Type B pancreatic cell (in vitro differentiated cells): ENCODE data around the gene SLAMF1. TPM values are rescaled to one million over a fixed set of nuclear protein-coding genes. Genes with fewer than 3 reads are reported as not detected.
A peak's percentile ranks its signal among the peaks of the same experiment; 100 is the strongest.
"Not testable (repeated sequence)": the region's sequence is repeated elsewhere in the genome, so short reads cannot be mapped to it uniquely, and the experiment has no call there.

Experiments
- DNase-seq: peaks from one replicate; pipeline ENCODE4 v3.0.0; 2021; ENCODE audit warnings: mixed read lengths; ENCODE audit not compliant: unreplicated experiment; ENCODE audit errors: extremely low spot score
- H3K27ac Mint-ChIP-seq: 2 replicates; pipeline ENCODE4 v1.8.0; 2021; ENCODE audit warnings: mild to moderate bottlenecking, mixed read lengths
- H3K27me3 Mint-ChIP-seq: 2 replicates; pipeline ENCODE4 v1.8.0; 2021; ENCODE audit warnings: mixed read lengths
- H3K36me3 Mint-ChIP-seq: 2 replicates; pipeline ENCODE4 v1.8.0; 2021; ENCODE audit warnings: mixed read lengths
- H3K4me1 Mint-ChIP-seq: one replicate; pipeline ENCODE4 v1.8.0; 2021; ENCODE audit warnings: mixed read lengths; ENCODE audit not compliant: unreplicated experiment
- H3K4me3 Mint-ChIP-seq: 2 replicates; pipeline ENCODE4 v1.8.0; 2021; ENCODE audit warnings: mild to moderate bottlenecking, mixed read lengths
- H3K9me3 Mint-ChIP-seq: 2 replicates; pipeline ENCODE4 v1.8.0; 2021; ENCODE audit warnings: mixed read lengths
- CTCF ChIP-seq: fragments of 200-600 bp; sonication (generic); conservative IDR thresholded peaks from 2 replicates; pipeline ENCODE4 v1.5.0; 2021; ENCODE audit warnings: antibody characterized with exemption, mild to moderate bottlenecking
- total RNA-seq: library from RNA; stranded (reverse); gene quantifications from 2 replicates; pipeline ENCODE4 v1.2.1, GENCODE V29; 2021; ENCODE audit warnings: low replicate concordance

SLAMF1 gene
- total RNA-seq, 1 donor from 2014 or later = not detected

DNA sequence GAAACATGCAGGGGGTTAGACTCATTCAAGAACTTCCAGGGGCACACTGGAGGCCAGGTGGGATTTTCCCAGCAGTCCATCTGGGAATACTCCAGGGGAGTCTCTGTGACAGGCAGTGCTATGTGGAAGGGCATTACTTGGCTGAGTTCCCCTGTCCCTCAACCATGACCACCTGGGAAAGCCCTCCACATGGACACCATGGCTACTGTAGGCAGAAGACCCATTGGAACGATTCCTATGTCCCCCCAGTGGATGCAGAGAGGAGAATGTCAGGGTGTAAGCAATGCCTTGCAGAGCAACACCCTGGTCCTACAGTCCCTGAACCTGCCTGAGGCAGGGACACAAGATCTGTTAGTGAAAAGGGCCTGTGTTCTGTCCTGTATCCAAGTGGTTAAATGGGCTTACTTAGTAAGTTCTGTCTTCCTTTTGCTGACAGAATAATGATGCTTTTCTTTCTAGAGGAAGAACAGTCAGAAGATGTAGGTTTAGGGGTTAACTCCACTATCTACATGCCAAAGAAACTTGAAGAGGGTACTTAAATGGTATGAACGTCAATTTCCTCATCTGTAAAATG, 13.4 kb downstream of the SLAMF1 start:
- Mint-ChIP-seq H3K27me3 (peaks cover 17% of the 10 kb centered on the region), H3K4me3 (no peak overlapping the region), H3K36me3 (no peaks in the 10 kb centered on the region), H3K9me3 (no peaks in the 10 kb centered on the region), H3K4me1 (peaks cover 25% of the 10 kb centered on the region), H3K27ac (no peak overlapping the region)
- DNase-seq = no peak
- no peak for TF ChIP-seq CTCF

DNA sequence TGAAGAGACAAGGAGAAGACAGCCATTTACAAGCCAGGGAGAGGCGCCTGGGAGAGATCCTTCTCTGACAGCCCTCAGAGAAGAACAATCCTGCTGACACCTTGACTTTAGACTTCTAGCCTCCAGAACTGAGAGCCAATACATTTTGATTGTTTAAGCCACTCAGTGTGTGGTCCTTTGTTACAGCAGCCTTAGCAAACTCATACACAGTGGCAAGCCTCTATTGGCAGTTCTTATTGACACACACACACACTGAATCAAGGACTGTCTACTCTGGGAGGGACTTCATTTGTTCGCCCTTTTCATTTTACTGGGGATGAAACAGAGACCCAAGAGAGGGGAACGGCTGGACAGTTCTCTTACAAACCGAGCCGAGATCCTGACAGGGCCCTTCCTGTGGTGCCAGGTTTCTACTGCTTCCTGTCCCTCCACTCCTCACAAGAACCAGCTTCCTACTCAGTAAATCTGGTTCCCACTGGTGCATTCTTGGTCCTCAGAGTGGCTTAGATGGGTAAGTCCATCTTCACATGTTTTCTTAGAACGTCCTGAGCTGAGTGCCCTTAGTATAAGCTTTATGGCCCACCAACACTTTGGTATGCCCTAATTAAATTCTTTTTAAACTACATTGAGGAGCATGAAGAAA, 14.7 kb downstream of the SLAMF1 start:
- Mint-ChIP-seq H3K4me3 (no peak overlapping the region), H3K27me3 (peaks cover 8% of the 10 kb centered on the region), H3K27ac (no peak overlapping the region), H3K4me1 (peaks cover 20% of the 10 kb centered on the region), H3K36me3 (no peaks in the 10 kb centered on the region), H3K9me3 (no peaks in the 10 kb centered on the region)
- TF ChIP-seq CTCF = no peak
- no peak for DNase-seq

DNA sequence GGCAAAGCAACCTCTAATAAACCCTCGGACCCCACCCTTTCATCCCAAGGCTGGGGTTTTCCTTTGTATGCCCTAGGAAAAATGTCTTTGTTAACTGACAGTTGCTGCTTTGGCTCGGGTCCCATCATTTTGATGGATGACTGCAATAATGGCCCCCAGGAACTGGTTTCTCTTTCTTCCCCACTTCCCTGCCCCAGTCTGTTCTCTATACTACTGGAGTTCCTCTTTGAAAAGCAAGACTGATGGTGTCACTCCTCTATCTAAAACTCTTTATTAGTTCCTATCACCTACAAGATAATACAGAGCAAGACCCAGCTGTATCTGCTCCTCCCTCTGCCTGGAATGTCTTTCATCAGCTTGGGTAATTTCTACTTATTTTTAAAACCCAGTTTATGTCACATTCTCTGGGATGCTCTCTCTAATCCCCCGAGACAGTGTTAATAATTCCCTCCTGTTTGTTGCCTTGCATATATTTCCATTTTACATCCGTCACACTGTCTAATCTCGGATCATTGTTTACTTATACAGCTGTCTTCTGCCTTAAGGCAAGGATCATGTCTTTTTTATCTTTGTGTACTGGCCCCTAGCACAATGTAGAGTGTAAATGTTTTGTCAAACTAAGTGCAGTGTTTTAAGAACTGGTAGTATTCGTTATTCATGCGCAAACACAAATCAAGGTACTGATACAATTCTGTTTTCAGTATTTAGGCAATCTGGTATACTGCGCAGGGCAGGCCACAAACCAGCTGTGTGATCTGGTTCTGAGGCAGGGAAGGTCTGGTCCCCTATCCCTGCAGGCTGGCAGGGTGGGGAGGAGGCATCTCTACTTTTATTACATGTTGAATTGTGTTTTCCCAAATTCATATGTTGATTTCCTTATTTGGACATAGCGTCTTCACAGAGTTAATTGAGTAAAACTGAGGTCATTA, 16.1 kb downstream of the SLAMF1 start:
- no peak for DNase-seq
- Mint-ChIP-seq H3K4me1 (peaks cover 20% of the 10 kb centered on the region), H3K4me3 (peak overlapping the region; percentile 25), H3K27me3 (peaks cover 8% of the 10 kb centered on the region), H3K9me3 (no peaks in the 10 kb centered on the region), H3K36me3 (no peaks in the 10 kb centered on the region), H3K27ac (peak overlapping the region; percentile 50)
- TF ChIP-seq CTCF = no peak

DNA sequence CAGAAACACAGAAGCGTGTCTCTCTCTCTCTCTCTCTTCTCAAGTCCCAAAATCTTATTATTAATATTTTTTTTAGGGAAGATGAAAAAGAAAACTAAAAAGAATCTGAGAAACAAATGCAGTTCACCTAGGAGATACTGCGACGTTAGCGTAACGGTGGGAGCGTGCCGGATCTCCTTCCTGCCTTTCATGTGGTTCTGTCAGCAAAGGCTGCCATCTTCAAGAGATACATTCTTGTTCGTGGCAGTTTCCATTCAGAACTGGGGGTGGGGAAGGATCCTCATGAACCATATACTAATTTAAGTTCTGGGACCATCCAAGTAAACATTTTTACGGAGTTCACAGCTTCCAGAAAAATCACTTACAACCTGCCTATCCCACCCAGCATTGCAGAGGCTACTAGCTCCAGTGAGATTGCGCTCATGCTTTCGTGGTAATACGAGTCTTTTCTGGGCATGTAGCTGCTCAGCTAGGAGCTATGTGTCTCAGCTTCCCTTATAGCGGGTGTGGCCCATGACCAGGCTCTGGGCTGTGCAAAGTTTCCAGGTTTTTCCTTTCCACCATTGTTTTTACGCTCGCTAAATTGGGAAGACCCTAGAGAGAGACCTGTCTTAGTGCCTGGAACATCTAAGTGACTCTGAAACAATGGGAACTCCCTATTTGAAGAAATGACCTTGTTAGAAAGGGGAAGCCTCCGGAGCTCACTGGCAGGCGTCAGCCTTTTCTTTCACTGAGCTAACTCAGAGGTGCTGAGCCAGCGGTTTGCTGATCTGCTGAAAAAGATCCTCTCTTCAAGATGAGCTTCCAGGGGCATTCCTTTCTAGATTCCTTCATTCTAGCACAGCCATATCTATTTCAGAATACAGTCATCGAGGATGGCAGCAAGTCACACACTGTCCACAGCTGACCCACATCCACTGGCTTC, 17.3 kb downstream of the SLAMF1 start:
- peaks cover 14% of the 10 kb centered on the region for H3K27me3 Mint-ChIP-seq
- no peaks in the 10 kb centered on the region for H3K36me3 Mint-ChIP-seq
- H3K4me1 Mint-ChIP-seq = peaks cover 20% of the 10 kb centered on the region
- no peaks in the 10 kb centered on the region for H3K9me3 Mint-ChIP-seq
- peak overlapping the region; percentile 33 for H3K4me3 Mint-ChIP-seq
- DNase-seq = no peak
- H3K27ac Mint-ChIP-seq = peak overlapping the region; percentile 50
- no peak for TF ChIP-seq CTCF

DNA sequence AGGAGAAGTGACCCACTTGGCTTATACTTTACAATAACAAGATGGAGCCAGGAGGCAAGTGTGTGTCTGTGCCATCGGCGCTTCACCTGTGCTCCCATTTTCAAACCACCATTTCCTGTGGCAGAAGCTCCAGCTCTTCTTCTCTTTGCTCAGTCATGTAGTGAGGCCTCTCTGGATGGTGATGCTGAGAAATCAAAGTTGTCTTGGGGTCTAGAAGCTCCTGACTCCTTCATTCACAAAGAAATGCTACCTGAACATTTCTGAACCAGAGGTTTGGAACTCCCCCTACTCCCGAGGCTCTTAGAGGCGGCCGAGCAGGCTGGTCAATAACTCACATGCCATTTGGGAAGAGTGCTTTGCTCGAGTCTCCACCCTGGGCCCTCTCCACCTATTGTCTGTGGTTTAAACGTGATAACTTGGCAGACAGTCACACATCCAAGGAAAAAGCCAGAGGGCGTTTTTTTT, 18.0 kb downstream of the SLAMF1 start:
- no peak for TF ChIP-seq CTCF
- no peaks in the 10 kb centered on the region for H3K9me3 Mint-ChIP-seq
- DNase-seq = no peak

DNA sequence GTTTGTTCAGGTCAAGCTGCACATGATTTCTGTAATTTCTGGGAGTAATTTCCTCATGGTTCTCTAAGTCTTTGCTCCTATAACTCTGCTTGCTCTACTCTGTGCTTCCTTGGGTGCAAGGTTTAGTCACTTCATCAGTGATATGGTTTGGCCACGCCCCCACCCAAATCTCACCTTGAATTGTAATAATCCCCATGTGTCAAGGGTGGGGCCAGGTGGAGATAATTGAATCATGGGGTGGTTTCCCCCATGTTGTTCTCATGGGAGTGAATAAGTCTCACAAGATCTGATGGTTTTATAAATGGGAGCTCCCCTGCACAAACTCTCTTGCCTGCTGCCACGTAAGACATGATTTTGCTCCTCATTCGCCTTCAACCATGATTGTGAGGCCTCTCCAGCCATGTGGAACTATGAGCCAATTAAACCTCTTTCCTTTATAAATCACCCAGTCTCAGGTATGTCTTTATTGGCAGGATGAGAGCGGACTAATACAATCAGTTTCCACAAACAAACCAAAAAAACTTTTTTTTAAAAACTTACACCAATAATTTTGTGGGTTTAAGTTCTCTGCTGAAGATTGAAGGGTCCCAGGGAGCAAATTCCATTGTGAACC, 19.1 kb downstream of the SLAMF1 start:
- not testable (repeated sequence) for H3K36me3 Mint-ChIP-seq, H3K4me3 Mint-ChIP-seq, H3K27ac Mint-ChIP-seq, H3K27me3 Mint-ChIP-seq, DNase-seq, H3K9me3 Mint-ChIP-seq
- H3K4me1 Mint-ChIP-seq = peaks cover 20% of the 10 kb centered on the region

More for the DNA sequence above, 18.0 kb downstream of the SLAMF1 start:
- Mint-ChIP-seq H3K36me3 (no peaks in the 10 kb centered on the region), H3K27me3 (peaks cover 13% of the 10 kb centered on the region), H3K4me3 (no peak overlapping the region), H3K4me1 (peaks cover 20% of the 10 kb centered on the region), H3K27ac (no peak overlapping the region)
